ENCODE measurements around the gene CACHD1.

CACHD1 gene

GRCh38 chr1:64654519-64655341 is 184.8 kb downstream of the CACHD1 start:
- DNase-seq (ENCODE audit: low read depth in 2 of 2) = no peak

GRCh38 chr1:64655861-64656260 is 185.9 kb downstream of the CACHD1 start:
- no peak for DNase-seq (ENCODE audit: low read depth in 2 of 2)

GRCh38 chr1:64659478-64660138 is 189.7 kb downstream of the CACHD1 start:
- no peak for DNase-seq (ENCODE audit: low read depth in 2 of 2)

GRCh38 chr1:64663668-64664067 is 193.7 kb downstream of the CACHD1 start:
- DNase-seq (ENCODE audit: low read depth in 2 of 2) = peak in 1 of 2 donors; percentile 7

- no peak for DNase-seq (ENCODE audit: low read depth in 2 of 2)
Observed at GRCh38 chr1:64664299-64664698, 194.4 kb downstream of the CACHD1 start.

- DNase-seq (ENCODE audit: low read depth in 2 of 2) = no peak
Observed at GRCh38 chr1:64669098-64669675, 199.3 kb downstream of the CACHD1 start.

GRCh38 chr1:64675718-64676345 is 205.9 kb downstream of the CACHD1 start:
- no peak for DNase-seq (ENCODE audit: low read depth in 2 of 2)

GRCh38 chr1:64676386-64676785 is 206.5 kb downstream of the CACHD1 start:
- DNase-seq (ENCODE audit: low read depth in 2 of 2) = no peak

GRCh38 chr1:64677532-64677931 is 207.6 kb downstream of the CACHD1 start:
- DNase-seq (ENCODE audit: low read depth in 2 of 2) = no peak

- DNase-seq (ENCODE audit: low read depth in 2 of 2) = no peak
Observed at GRCh38 chr1:64678366-64678765, 208.4 kb downstream of the CACHD1 start.

GRCh38 chr1:64679177-64679576 is 209.2 kb downstream of the CACHD1 start:
- DNase-seq (ENCODE audit: low read depth in 2 of 2) = no peak

GRCh38 chr1:64680599-64680998 is 210.7 kb downstream of the CACHD1 start:
- no peak for DNase-seq (ENCODE audit: low read depth in 2 of 2)

GRCh38 chr1:64681043-64681442 is 211.1 kb downstream of the CACHD1 start:
- DNase-seq (ENCODE audit: low read depth in 2 of 2) = no peak

GRCh38 chr1:64683419-64683818 is 213.5 kb downstream of the CACHD1 start:
- no peak for DNase-seq (ENCODE audit: low read depth in 2 of 2)

GRCh38 chr1:64685217-64685616 is 215.3 kb downstream of the CACHD1 start:
- no peak for DNase-seq (ENCODE audit: low read depth in 2 of 2)

- DNase-seq (ENCODE audit: low read depth in 2 of 2) = no peak
Observed at GRCh38 chr1:64685765-64686341, 215.9 kb downstream of the CACHD1 start.

- DNase-seq (ENCODE audit: low read depth in 2 of 2) = peak in 1 of 2 donors; percentile 6
Observed at GRCh38 chr1:64686828-64687724, 217.1 kb downstream of the CACHD1 start.

GRCh38 chr1:64687725-64688327 is 217.9 kb downstream of the CACHD1 start:
- no peak for DNase-seq (ENCODE audit: low read depth in 2 of 2)

- DNase-seq (ENCODE audit: low read depth in 2 of 2) = no peak
Observed at GRCh38 chr1:64691626-64692025, 221.7 kb downstream of the CACHD1 start.

GRCh38 chr1:64692911-64693310 is 223.0 kb downstream of the CACHD1 start:
- no peak for DNase-seq (ENCODE audit: low read depth in 2 of 2)

- DNase-seq (ENCODE audit: low read depth in 2 of 2) = no peak
Observed at GRCh38 chr1:64693406-64693805, 223.5 kb downstream of the CACHD1 start.
